ENCODE measurements around the gene RTTN. TPM values are rescaled to one million over a fixed set of nuclear protein-coding genes. Genes with fewer than 3 reads are reported as not detected.

RTTN gene
- total RNA-seq, 1 donor from 2014 or later: 12.2 TPM

- intact Hi-C loops (cut with DNase I): no loop called here
- no peak for DNase-seq (ENCODE audit: low spot score)
Observed at GRCh38 chr18:69958422-69958821, 247.1 kb downstream of the RTTN start.

GRCh38 chr18:69957747-69958146 lies 247.7 kb downstream of the RTTN start:
- no peak for DNase-seq (ENCODE audit: low spot score)
- intact Hi-C loops (cut with DNase I): no loop called here

- no peak for DNase-seq (ENCODE audit: low spot score)
- intact Hi-C loops (cut with DNase I): no loop called here
Observed at GRCh38 chr18:69956665-69957620, 248.5 kb downstream of the RTTN start.

- intact Hi-C loops (cut with DNase I): no loop called here
- no peak for DNase-seq (ENCODE audit: low spot score)
Observed at GRCh38 chr18:69956057-69956456, 249.4 kb downstream of the RTTN start.

- intact Hi-C loops (cut with DNase I): no loop called here
Observed at GRCh38 chr18:69954719-69955480, 250.6 kb downstream of the RTTN start.

GRCh38 chr18:69953191-69953590 lies 252.3 kb downstream of the RTTN start:
- intact Hi-C loops (cut with DNase I): no loop called here
- no peak for DNase-seq (ENCODE audit: low spot score)

More at GRCh38 chr18:69954719-69955480, 250.6 kb downstream of the RTTN start:
- no peak for DNase-seq (ENCODE audit: low spot score)

Other genes starting within 250 kb of the RTTN start
- 22.8 TPM for gene SOCS6, start 83.4 kb upstream of the RTTN start, total RNA-seq

Data from cardiac septum (tissue), 1 donor.